HepG2 (cell line): ENCODE results near the gene NPIPA3. TPM values are rescaled to one million over a fixed set of nuclear protein-coding genes. Genes with fewer than 3 reads are reported as not detected.

Experiments
- ATF7 ChIP-seq, 2 experiments: fragments of 450-650 bp in 1 of 2; sonication (generic) in 1 of 2; formaldehyde crosslinking in 1 of 2; IDR thresholded peaks; 2 replicates each; pipeline versions ENCODE4 v1.4.0 to v1.6.1; 2016 to 2020; ENCODE audit warnings: antibody characterized with exemption in 1 of 2, mild to moderate bottlenecking in 1 of 2, missing genetic modification reagents in 1 of 2
- polyA plus RNA-seq, 8 experiments: library from polyadenylated mRNA; depleted of rRNA in 3 of 8; stranded (reverse) in 7 of 8; unstranded in 1 of 8; fragments of >200 nt; fragmentation: Illumina TruSeq in 4 of 8; extraction: Trizol in 4 of 8; gene quantifications; 2 replicates each; pipeline versions ENCODE4 v1.2.1 to v1.2.3, GENCODE V29; 2011 to 2016; ENCODE audit warnings: low read depth in 4 of 8, missing spikeins in 1 of 8, mixed read lengths in 1 of 8; ENCODE audit not compliant: insufficient read depth in 1 of 8
- total RNA-seq, 5 experiments: library from RNA; depleted of rRNA; stranded (reverse); fragments of >200 nt; fragmentation: Illumina TruSeq; extraction: Trizol; gene quantifications; 2 replicates each; pipeline ENCODE4 v1.2.3, GENCODE V29; 2016; ENCODE audit warnings: low read depth in 1 of 5
- TF ChIP-seq, protein P1 (sequence below), 2 experiments: fragments of 450-650 bp in 1 of 2; sonication (generic) in 1 of 2; formaldehyde crosslinking in 1 of 2; IDR thresholded peaks; 2 replicates each; pipeline versions ENCODE4 v1.6.1 to v1.8.0; 2016 to 2022; ENCODE audit warnings: antibody characterized with exemption in 1 of 2, mild to moderate bottlenecking in 1 of 2, missing genetic modification reagents in 1 of 2

Gene NPIPA3
- total and polyA plus RNA-seq, 2 of the 13 experiments (the other 11 are each of a cell fraction or from before 2014, with no cell fraction given), result 0.71 to 1.3 TPM

DNA sequence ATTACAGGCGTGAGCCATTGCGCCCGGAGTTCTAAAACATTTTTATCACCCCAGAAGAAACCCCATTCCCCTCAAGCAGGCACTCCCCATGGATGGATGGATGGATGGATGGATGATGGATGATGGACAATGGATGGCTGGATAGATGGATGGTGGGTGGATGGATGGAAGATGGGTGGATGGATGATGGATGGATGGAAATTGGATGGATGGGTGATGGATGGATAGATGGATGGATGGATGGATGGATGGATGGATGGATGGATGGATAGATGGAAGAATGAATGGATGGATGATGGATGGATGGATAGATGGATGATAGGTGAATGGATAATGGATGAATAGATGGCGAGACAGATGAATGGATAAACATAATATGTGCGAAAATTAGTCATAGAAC is 25.6 kb upstream of the NPIPA3 start (continued):
- TF ChIP-seq, protein P1, sequence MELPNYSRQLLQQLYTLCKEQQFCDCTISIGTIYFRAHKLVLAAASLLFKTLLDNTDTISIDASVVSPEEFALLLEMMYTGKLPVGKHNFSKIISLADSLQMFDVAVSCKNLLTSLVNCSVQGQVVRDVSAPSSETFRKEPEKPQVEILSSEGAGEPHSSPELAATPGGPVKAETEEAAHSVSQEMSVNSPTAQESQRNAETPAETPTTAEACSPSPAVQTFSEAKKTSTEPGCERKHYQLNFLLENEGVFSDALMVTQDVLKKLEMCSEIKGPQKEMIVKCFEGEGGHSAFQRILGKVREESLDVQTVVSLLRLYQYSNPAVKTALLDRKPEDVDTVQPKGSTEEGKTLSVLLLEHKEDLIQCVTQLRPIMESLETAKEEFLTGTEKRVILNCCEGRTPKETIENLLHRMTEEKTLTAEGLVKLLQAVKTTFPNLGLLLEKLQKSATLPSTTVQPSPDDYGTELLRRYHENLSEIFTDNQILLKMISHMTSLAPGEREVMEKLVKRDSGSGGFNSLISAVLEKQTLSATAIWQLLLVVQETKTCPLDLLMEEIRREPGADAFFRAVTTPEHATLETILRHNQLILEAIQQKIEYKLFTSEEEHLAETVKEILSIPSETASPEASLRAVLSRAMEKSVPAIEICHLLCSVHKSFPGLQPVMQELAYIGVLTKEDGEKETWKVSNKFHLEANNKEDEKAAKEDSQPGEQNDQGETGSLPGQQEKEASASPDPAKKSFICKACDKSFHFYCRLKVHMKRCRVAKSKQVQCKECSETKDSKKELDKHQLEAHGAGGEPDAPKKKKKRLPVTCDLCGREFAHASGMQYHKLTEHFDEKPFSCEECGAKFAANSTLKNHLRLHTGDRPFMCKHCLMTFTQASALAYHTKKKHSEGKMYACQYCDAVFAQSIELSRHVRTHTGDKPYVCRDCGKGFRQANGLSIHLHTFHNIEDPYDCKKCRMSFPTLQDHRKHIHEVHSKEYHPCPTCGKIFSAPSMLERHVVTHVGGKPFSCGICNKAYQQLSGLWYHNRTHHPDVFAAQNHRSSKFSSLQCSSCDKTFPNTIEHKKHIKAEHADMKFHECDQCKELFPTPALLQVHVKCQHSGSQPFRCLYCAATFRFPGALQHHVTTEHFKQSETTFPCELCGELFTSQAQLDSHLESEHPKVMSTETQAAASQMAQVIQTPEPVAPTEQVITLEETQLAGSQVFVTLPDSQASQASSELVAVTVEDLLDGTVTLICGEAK (IDR thresholded peaks at IDR 0.05), result peak; percentile 14; the same call in 1 of the 2 replicates
- TF ChIP-seq, protein P1 (CRISPR knock-in tag; IDR thresholded peaks at IDR 0.05), result no peak
- TF ChIP-seq ATF7 (IDR thresholded peaks at IDR 0.05), result peak; percentile 57; the same call in 1 of the 2 replicates
- no peak for TF ChIP-seq ATF7 (CRISPR knock-in tag; IDR thresholded peaks at IDR 0.05)
- TF ChIP-seq, all 625 proteins: peak for 9
